Coronary artery (tissue), 2 donors: ENCODE results near the gene CYB561A3.

Source experiments
- DNase-seq: peaks from one replicate; pipeline ENCODE4 v3.0.0-alpha.2; 2017; ENCODE audit warnings: low spot score
- H3K27ac ChIP-seq, 2 donors: fragments of 200-600 bp; sonication (generic); one replicate each; pipeline ENCODE4 v1.5.1; 2016 to 2019
- H3K4me3 ChIP-seq: fragments of 200-600 bp; sonication (generic); 2 replicates; pipeline ENCODE4 v1.5.1; 2016; ENCODE audit warnings: mild to moderate bottlenecking, moderate library complexity
- CTCF ChIP-seq: fragments of 200-600 bp; sonication (generic); IDR thresholded peaks from one replicate; pipeline ENCODE4 v1.5.1; 2019; ENCODE audit warnings: antibody characterized with exemption

Gene CYB561A3

GRCh38 chr11:61368646-61369045 lies 7.0 kb upstream of the CYB561A3 start:
- Histone ChIP-seq H3K27ac (peak overlapping the region in 1 of 2 donors; percentile 0), H3K4me3 (no peak overlapping the region)
- no peak for DNase-seq
- no peak for TF ChIP-seq CTCF

- TF ChIP-seq CTCF, result no peak
- no peak overlapping the region for H3K4me3 ChIP-seq
- H3K27ac ChIP-seq, result no peak overlapping the region
- no peak for DNase-seq
These were observed 5.7 kb upstream of the CYB561A3 start for GRCh38 chr11:61367406-61367805.

- TF ChIP-seq CTCF, result no peak
- H3K27ac ChIP-seq, result no peak overlapping the region
- DNase-seq, result no peak
- no peak overlapping the region for H3K4me3 ChIP-seq
These were observed 2.5 kb upstream of the CYB561A3 start for GRCh38 chr11:61364012-61364675.

GRCh38 chr11:61362542-61362875 lies 827 bp upstream of the CYB561A3 start:
- DNase-seq, result peak; percentile 75

GRCh38 chr11:61361237-61361740 lies 393 bp downstream of the CYB561A3 start:
- Histone ChIP-seq H3K27ac (peak overlapping the region; percentile 91 to 96), H3K4me3 (peak overlapping the region; percentile 82)
- no peak for TF ChIP-seq CTCF
- DNase-seq, result no peak

More at GRCh38 chr11:61362542-61362875, 827 bp upstream of the CYB561A3 start:
- peak overlapping the region; percentile 82 for H3K4me3 ChIP-seq
- no peak for TF ChIP-seq CTCF
- peak overlapping the region; percentile 91 to 96 for H3K27ac ChIP-seq

- DNase-seq, result no peak
- TF ChIP-seq CTCF, result no peak
- no peak overlapping the region for H3K27ac ChIP-seq
- H3K4me3 ChIP-seq, result no peak overlapping the region
These were observed 2.2 kb downstream of the CYB561A3 start for GRCh38 chr11:61359516-61359915.

GRCh38 chr11:61358566-61358965 lies 3.1 kb downstream of the CYB561A3 start:
- TF ChIP-seq CTCF, result no peak
- Histone ChIP-seq H3K27ac (no peak overlapping the region), H3K4me3 (no peak overlapping the region)
- DNase-seq, result no peak
